ENCODE results near the gene KCND1.
"Not testable (repeated sequence)": the region's sequence is repeated elsewhere in the genome, so short reads cannot be mapped to it uniquely, and the experiment has no call there.

The KCND1 gene

DNA sequence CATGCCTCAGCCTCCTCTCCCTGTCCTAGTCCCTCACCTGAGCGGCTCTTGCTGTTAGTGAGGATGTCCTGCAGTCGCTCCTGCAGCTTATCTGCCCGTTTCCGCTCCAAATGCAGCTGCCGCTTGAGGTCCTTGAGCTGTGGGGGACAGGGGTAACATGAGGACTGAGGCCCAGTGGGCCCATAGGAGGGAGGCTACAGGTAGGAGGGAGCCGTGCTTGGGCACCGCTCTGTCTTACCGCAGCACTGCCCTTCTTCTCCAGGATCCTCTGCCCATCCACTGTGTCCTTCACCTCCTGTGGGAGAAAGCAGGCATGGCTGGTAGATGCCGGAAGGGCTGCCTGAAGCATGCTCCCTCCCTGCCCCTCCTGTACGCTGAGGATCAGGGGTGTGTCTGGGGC is 9.5 kb upstream of the KCND1 start:
- no peak overlapping the region for H3K14ac ChIP-seq (ENCODE audit: low read length in 2 of 2)

GRCh38 chrX:48980341-48980740 is 8.7 kb upstream of the KCND1 start:
- not testable (repeated sequence) for H3K27me3 ChIP-seq (ENCODE audit: control insufficient read depth in 1 of 2, insufficient read depth in 1 of 2, low read length in 2 of 2); H4K91ac ChIP-seq (ENCODE audit: low read length); H3K4me2 ChIP-seq (ENCODE audit: low read length, poor library complexity, severe bottlenecking); H3K4me3 ChIP-seq (ENCODE audit: insufficient read depth in 1 of 2, low read depth in 1 of 2, low read length in 2 of 2); H3K27ac ChIP-seq (ENCODE audit: low read length, poor library complexity, severe bottlenecking); H3K79me1 ChIP-seq (replicated peaks; ENCODE audit: low read length, poor library complexity, severe bottlenecking); H2BK12ac ChIP-seq (ENCODE audit: low read length in 2 of 2); H3K23ac ChIP-seq (ENCODE audit: low read length in 2 of 2); H3K4ac ChIP-seq (ENCODE audit: low read depth in 1 of 2, low read length in 2 of 2); DNase-seq; H3K18ac ChIP-seq (ENCODE audit: low read depth in 1 of 2, low read length in 2 of 2); H2AFZ ChIP-seq (ENCODE audit: low read depth, low read length); H4K8ac ChIP-seq (ENCODE audit: low read length); H2BK120ac ChIP-seq (ENCODE audit: low read depth, low read length); H3K14ac ChIP-seq (ENCODE audit: low read length in 2 of 2); H2BK15ac ChIP-seq (ENCODE audit: low read depth, poor library complexity, severe bottlenecking); H2AK5ac ChIP-seq (ENCODE audit: low read length, severe bottlenecking); H3K4me1 ChIP-seq (ENCODE audit: control insufficient read depth, insufficient read depth, low read depth, low read length); H3K9me3 ChIP-seq (ENCODE audit: control insufficient read depth, low read length); H3K9ac ChIP-seq (ENCODE audit: low read length); H2BK5ac ChIP-seq (ENCODE audit: low read depth, low read length, poor library complexity, severe bottlenecking)
- peaks cover 43 to 55% of the 10 kb centered on the region in 2 experiments for H3K36me3 ChIP-seq (ENCODE audit: control insufficient read depth in 1 of 2, insufficient read depth in 2 of 2, low read depth in 1 of 2, low read length in 2 of 2)
- 97% methylated on average over 2 of the region's 10 CpGs for WGBS

More for the DNA sequence above, 9.5 kb upstream of the KCND1 start:
- H2BK120ac ChIP-seq (ENCODE audit: low read depth, low read length) = no peak overlapping the region
- H4K91ac ChIP-seq (ENCODE audit: low read length) = no peak overlapping the region
- H4K8ac ChIP-seq (ENCODE audit: low read length) = no peak overlapping the region
- H3K18ac ChIP-seq (ENCODE audit: low read depth in 1 of 2, low read length in 2 of 2) = no peak overlapping the region
- H2AFZ ChIP-seq (ENCODE audit: low read depth, low read length) = no peak overlapping the region
- H3K23ac ChIP-seq (ENCODE audit: low read length in 2 of 2) = no peak overlapping the region
- DNase-seq = no peak
- H2BK15ac ChIP-seq (ENCODE audit: low read depth, poor library complexity, severe bottlenecking) = no peak overlapping the region
- no peak overlapping the region for H3K4ac ChIP-seq (ENCODE audit: low read depth in 1 of 2, low read length in 2 of 2)
- no peak overlapping the region for H2BK5ac ChIP-seq (ENCODE audit: low read depth, low read length, poor library complexity, severe bottlenecking)
- no peaks in the 10 kb centered on the region for H3K9me3 ChIP-seq (ENCODE audit: control insufficient read depth, low read length)
- no peak overlapping the region for H2BK12ac ChIP-seq (ENCODE audit: low read length in 2 of 2)
- WGBS = 91% methylated on average over 2 of the region's 10 CpGs
- peaks cover 39 to 52% of the 10 kb centered on the region in 2 experiments for H3K36me3 ChIP-seq (ENCODE audit: control insufficient read depth in 1 of 2, insufficient read depth in 2 of 2, low read depth in 1 of 2, low read length in 2 of 2)
- H3K27ac ChIP-seq (ENCODE audit: low read length, poor library complexity, severe bottlenecking) = no peak overlapping the region
- H3K4me2 ChIP-seq (ENCODE audit: low read length, poor library complexity, severe bottlenecking) = no peak overlapping the region
- H3K79me1 ChIP-seq (replicated peaks; ENCODE audit: low read length, poor library complexity, severe bottlenecking) = peaks cover 3% of the 10 kb centered on the region
- H3K9ac ChIP-seq (ENCODE audit: low read length) = no peak overlapping the region
- no peak overlapping the region for H3K4me3 ChIP-seq (ENCODE audit: insufficient read depth in 1 of 2, low read depth in 1 of 2, low read length in 2 of 2)
- H3K27me3 ChIP-seq (ENCODE audit: control insufficient read depth in 1 of 2, insufficient read depth in 1 of 2, low read length in 2 of 2) = peaks cover 0 to 5% of the 10 kb centered on the region in 2 experiments
- no peaks in the 10 kb centered on the region for H3K4me1 ChIP-seq (ENCODE audit: control insufficient read depth, insufficient read depth, low read depth, low read length)
- H2AK5ac ChIP-seq (ENCODE audit: low read length, severe bottlenecking) = no peak overlapping the region

GRCh38 chrX:48978226-48978625 is 6.6 kb upstream of the KCND1 start:
- H3K23ac ChIP-seq (ENCODE audit: low read length in 2 of 2) = no peak overlapping the region
- H3K27ac ChIP-seq (ENCODE audit: low read length, poor library complexity, severe bottlenecking) = no peak overlapping the region
- H3K4me1 ChIP-seq (ENCODE audit: control insufficient read depth, insufficient read depth, low read depth, low read length) = no peaks in the 10 kb centered on the region
- no peak overlapping the region for H2BK12ac ChIP-seq (ENCODE audit: low read length in 2 of 2)
- H3K9me3 ChIP-seq (ENCODE audit: control insufficient read depth, low read length) = no peaks in the 10 kb centered on the region
- H2BK15ac ChIP-seq (ENCODE audit: low read depth, poor library complexity, severe bottlenecking) = no peak overlapping the region
- H3K9ac ChIP-seq (ENCODE audit: low read length) = no peak overlapping the region
- no peak overlapping the region for H2AK5ac ChIP-seq (ENCODE audit: low read length, severe bottlenecking)
- DNase-seq = no peak
- peaks cover 1% of the 10 kb centered on the region for H3K79me1 ChIP-seq (replicated peaks; ENCODE audit: low read length, poor library complexity, severe bottlenecking)
- WGBS = 96% methylated on average over 4 of the region's 5 CpGs
- H4K8ac ChIP-seq (ENCODE audit: low read length) = no peak overlapping the region
- no peak overlapping the region for H4K91ac ChIP-seq (ENCODE audit: low read length)
- H3K4ac ChIP-seq (ENCODE audit: low read depth in 1 of 2, low read length in 2 of 2) = no peak overlapping the region
- H3K36me3 ChIP-seq (ENCODE audit: control insufficient read depth in 1 of 2, insufficient read depth in 2 of 2, low read depth in 1 of 2, low read length in 2 of 2) = peaks cover 48 to 53% of the 10 kb centered on the region in 2 experiments
- H2BK5ac ChIP-seq (ENCODE audit: low read depth, low read length, poor library complexity, severe bottlenecking) = no peak overlapping the region
- no peak overlapping the region for H3K14ac ChIP-seq (ENCODE audit: low read length in 2 of 2)
- H3K4me3 ChIP-seq (ENCODE audit: insufficient read depth in 1 of 2, low read depth in 1 of 2, low read length in 2 of 2) = no peak overlapping the region
- H2BK120ac ChIP-seq (ENCODE audit: low read depth, low read length) = no peak overlapping the region
- H3K27me3 ChIP-seq (ENCODE audit: control insufficient read depth in 1 of 2, insufficient read depth in 1 of 2, low read length in 2 of 2) = peaks cover 0 to 5% of the 10 kb centered on the region in 2 experiments
- no peak overlapping the region for H3K4me2 ChIP-seq (ENCODE audit: low read length, poor library complexity, severe bottlenecking)
- no peak overlapping the region for H3K18ac ChIP-seq (ENCODE audit: low read depth in 1 of 2, low read length in 2 of 2)
- no peak overlapping the region for H2AFZ ChIP-seq (ENCODE audit: low read depth, low read length)

GRCh38 chrX:48976086-48976485 is 4.4 kb upstream of the KCND1 start:
- H3K4me2 ChIP-seq (ENCODE audit: low read length, poor library complexity, severe bottlenecking) = no peak overlapping the region
- no peak overlapping the region for H3K23ac ChIP-seq (ENCODE audit: low read length in 2 of 2)
- peaks cover 0 to 5% of the 10 kb centered on the region in 2 experiments for H3K27me3 ChIP-seq (ENCODE audit: control insufficient read depth in 1 of 2, insufficient read depth in 1 of 2, low read length in 2 of 2)
- no peak overlapping the region for H2BK120ac ChIP-seq (ENCODE audit: low read depth, low read length)
- H3K4me1 ChIP-seq (ENCODE audit: control insufficient read depth, insufficient read depth, low read depth, low read length) = peaks cover 2% of the 10 kb centered on the region
- no peak overlapping the region for H2BK12ac ChIP-seq (ENCODE audit: low read length in 2 of 2)
- H3K4ac ChIP-seq (ENCODE audit: low read depth in 1 of 2, low read length in 2 of 2) = no peak overlapping the region
- H3K4me3 ChIP-seq (ENCODE audit: insufficient read depth in 1 of 2, low read depth in 1 of 2, low read length in 2 of 2) = no peak overlapping the region
- no peak overlapping the region for H3K14ac ChIP-seq (ENCODE audit: low read length in 2 of 2)
- no peak overlapping the region for H2BK5ac ChIP-seq (ENCODE audit: low read depth, low read length, poor library complexity, severe bottlenecking)
- no peak overlapping the region for H2BK15ac ChIP-seq (ENCODE audit: low read depth, poor library complexity, severe bottlenecking)
- no peak overlapping the region for H2AK5ac ChIP-seq (ENCODE audit: low read length, severe bottlenecking)
- no peak overlapping the region for H3K9ac ChIP-seq (ENCODE audit: low read length)
- H3K79me1 ChIP-seq (replicated peaks; ENCODE audit: low read length, poor library complexity, severe bottlenecking) = no peaks in the 10 kb centered on the region
- no peak overlapping the region for H2AFZ ChIP-seq (ENCODE audit: low read depth, low read length)
- H3K36me3 ChIP-seq (ENCODE audit: control insufficient read depth in 1 of 2, insufficient read depth in 2 of 2, low read depth in 1 of 2, low read length in 2 of 2) = peaks cover 33 to 34% of the 10 kb centered on the region in 2 experiments
- DNase-seq = no peak
- no peaks in the 10 kb centered on the region for H3K9me3 ChIP-seq (ENCODE audit: control insufficient read depth, low read length)
- no peak overlapping the region for H4K91ac ChIP-seq (ENCODE audit: low read length)
- no peak overlapping the region for H3K27ac ChIP-seq (ENCODE audit: low read length, poor library complexity, severe bottlenecking)
- WGBS = 98% methylated on average over 5 of the region's 6 CpGs
- no peak overlapping the region for H4K8ac ChIP-seq (ENCODE audit: low read length)
- H3K18ac ChIP-seq (ENCODE audit: low read depth in 1 of 2, low read length in 2 of 2) = no peak overlapping the region
